Nucleus accumbens (tissue), 56 donors: ENCODE data around the gene SLAMF9.

Source experiments
- DNase-seq, 56 donors: peaks; one replicate each; lab custom pipeline; 2025; lab: John Stamatoyannopoulos, UW

The SLAMF9 gene

DNA sequence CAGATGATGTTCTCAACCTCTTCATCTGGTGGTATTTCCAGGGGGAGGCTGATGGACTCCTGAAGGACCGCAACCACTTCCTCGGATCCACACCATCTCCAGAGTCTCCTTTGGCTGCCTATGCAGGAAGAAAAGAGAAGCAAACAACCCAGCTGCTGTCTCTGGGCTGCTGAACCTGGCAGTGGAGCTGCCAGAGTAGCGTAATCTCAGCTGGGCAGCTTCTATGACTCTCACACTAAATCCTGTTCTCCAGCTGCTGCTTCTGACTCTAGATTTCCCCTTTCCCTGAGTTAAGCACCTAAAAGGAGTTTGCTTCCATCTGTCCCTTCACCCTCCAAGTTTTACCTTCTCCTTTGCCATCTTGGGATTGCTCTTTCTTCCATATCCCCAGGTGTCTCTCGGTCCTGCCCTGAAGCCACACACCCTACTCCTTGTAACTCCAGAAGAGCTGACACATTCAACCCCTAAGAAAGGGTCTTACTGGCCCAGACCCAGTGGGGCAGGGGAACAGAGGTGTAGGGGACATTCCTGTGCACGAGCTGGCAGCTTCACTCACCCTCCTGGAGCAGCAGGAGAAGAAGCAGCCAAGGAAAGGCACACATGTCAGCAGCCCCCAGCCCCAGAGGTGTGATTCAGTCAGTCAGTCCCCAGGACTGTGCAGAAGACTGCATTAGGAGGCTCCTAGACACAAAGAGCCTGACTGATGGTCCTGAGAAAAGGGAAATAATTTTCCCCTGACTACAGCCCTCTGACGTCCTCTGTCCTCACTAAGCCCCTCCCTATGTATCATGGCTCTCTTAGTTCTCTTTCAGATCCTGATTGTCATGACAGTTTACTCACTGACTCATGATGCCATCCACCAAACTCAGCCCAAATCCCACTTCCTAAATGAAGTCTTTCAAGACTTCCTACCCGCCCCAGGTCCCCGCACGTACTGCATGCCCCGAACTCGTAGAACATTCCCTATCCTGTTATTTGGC lies at the start of gene SLAMF9:
SLAMF9 (minus strand) TSS at position 702 of the 980 bp plus-strand sequence; CDS start at position 602, 100 bp downstream.
- no peak for DNase-seq

DNA sequence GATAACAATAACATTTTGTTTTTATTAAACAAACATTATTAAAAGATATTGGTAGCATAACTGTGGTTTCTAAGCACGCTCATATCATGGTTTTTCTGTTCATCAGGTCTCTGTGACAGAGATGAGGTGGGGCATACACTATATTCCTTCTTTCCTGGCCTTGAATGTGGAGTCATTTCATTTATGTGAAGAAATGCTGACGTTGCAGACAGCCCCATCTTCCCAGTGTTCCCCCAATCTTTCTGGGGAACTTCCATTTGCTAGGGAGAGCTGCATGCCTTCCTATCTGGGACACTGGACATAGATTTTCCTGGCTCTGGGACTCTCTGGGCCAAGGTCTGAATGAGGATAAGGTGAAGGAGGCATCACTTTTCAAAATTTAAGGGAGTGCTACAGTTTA lies 47.4 kb upstream of the SLAMF9 start:
- DNase-seq = no peak

DNA sequence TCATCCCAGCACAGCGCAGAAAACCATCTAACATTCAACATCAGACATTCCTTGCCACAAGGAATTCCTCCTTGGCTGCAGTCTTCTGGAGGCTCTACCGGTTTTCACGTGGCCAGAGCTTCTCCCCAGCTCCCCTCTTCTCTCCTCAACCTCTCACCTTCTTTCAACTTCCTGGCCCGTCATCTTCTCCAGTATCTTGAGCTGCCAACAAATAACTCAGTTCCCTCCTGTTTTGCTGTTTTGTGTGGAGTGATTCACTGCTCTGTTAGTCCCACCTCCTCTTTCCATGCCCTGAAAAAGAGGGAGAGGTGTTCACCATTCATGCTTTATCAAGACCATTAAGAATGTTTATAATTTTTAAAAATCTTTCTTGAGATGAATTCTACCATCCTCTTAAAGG lies 45.2 kb upstream of the SLAMF9 start:
- DNase-seq = no peak

DNA sequence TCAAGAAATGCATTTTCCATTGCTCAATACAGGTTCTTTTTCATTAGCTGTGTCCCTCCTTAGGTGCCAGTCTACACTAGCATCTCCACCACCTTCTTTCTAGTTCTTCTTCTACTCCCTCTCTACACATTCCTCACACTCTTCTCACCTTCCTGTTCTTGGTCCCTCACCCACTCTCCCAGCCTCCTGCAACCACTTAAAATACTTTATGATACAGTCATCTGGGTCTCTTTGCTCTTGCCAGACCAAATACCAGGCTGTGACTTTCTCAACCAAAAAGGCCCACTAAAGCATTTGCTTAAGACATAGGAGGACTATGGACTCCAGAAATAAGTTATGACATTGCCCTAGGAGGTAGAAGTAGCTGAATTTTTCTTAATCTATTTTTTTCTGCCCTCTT lies 42.6 kb upstream of the SLAMF9 start:
- DNase-seq = no peak

DNA sequence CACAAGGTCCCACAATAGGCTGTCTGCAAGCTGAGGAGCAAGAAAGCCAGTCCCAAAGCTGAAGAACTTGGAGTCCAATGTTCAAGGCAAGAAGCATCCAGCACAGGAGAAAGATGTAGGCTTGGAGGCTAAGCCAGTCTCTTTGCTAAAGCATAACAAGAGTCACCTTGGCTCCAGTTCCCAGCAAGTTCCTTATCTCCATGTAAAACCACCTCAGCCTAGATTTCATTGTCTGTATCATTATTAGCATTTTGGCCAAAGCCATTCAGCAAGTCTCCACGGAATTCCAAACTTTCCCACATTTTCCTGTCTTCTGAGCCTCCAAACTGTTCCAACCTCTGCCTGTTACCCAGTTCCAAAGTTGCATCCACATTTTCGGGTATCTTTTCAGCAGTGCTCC lies 40.9 kb upstream of the SLAMF9 start:
- DNase-seq = no peak

DNA sequence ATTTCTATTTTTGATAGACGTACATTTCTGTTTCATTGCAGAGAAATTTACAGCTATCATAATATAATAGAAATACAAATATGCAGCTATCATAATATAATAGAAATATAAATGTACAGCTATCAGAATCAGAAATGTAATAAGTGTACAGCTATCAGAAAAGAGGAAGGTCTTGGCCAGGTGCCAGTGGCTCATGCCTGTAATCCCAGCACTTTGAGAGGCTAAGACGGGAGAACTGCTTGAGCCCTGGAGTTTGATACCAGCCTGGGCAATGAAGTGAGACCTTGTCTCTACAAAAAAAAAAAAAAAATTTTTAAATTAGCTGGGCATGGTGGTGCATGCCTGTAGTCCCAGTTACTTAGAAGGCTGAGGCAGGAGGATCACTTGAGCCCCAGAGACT lies 39.9 kb upstream of the SLAMF9 start:
- DNase-seq = no peak

DNA sequence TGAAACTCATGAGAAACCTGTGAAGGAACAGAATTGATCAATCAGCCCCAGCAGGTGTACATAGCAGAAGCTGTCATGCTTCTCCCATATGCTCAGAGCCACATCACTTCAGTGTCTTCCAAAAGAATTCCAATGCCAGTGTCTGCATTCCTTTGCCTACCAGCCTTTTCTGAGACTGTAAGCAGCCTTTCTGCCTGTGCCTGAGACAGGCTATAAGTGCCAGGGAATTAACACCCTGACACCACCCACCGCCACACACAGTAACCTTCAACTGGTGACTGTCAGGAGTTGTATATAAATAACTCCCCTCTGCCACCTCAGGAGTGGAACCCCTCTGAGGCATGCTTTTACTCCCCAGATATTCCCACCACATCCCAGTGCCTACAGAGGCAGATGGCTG lies 38.1 kb upstream of the SLAMF9 start:
- no peak for DNase-seq

DNA sequence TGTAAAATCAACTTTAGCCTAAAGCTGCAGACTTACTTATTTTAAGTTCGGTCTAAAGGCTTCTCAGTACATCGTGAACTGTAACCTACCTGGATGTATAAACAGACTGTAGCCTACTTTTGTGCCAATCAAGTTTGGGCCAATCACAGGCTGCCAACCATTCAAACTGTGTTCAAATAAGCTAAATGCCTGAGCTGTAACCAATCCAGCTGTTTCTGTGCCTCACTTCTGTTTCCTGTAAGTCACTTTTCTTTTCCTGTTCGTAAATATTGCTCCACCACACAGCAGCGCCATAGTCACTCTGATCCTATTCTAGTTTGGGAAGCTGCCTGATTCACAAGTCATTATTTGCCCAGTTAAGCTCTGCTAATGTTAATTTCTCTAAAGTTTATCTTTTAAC lies 37.5 kb upstream of the SLAMF9 start:
- DNase-seq = no peak

DNA sequence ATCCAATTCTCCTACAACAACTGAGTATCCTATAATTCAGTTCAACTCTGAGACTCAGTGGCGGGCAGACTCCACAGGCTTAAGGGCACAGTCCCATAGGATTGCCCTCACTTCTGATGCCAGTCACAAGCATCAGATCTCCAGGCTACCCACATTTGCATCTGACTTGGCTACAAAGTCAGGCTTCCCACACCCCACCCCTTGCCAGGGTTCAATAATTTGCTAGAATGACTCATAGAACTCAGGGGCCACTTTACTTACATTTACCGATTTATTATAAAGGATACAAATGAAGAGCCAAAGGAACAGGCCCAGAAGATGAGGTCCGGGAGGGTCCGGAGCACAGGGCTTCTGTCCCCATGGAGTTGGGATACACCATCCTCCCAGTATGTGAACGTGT lies 36.0 kb upstream of the SLAMF9 start:
- DNase-seq = no peak

DNA sequence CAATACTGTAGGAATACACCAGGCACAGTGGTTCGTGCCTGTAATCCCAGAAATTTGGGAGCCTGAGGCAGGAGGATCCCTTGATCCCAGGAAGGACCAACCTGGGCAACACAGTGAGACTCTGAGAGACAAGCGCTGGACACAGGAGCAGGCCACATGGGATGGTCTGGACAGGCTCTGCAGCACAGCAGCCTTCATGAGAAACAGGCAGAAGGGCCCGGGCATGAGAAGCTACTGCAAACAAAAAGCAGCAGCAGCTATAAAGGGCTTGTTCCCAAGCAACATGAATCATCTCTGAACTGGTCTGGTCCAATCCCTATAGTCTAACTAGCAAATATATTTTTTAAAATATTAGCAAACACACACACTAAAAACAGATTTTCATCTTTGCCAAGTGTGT lies 35.5 kb upstream of the SLAMF9 start:
- no peak for DNase-seq

DNA sequence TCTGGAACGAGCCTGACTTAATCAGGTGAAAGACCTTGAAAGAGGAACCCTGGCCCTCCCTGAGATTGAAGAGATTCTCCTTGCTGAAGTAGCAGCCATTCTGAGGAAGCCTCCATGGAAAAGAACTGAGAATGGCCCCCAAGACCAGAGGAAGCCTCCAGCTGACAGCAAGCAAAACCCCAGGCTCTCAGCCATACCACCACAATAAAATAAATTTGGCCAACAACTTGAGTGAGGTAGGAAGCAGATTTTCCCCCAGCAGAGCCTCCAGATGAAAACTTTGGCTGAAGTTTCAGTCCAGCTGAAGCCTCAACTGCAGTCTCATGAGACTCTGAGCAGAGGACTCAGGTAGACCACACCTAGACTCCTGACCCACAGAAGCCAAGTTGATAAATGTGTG lies 34.0 kb upstream of the SLAMF9 start:
- no peak for DNase-seq

DNA sequence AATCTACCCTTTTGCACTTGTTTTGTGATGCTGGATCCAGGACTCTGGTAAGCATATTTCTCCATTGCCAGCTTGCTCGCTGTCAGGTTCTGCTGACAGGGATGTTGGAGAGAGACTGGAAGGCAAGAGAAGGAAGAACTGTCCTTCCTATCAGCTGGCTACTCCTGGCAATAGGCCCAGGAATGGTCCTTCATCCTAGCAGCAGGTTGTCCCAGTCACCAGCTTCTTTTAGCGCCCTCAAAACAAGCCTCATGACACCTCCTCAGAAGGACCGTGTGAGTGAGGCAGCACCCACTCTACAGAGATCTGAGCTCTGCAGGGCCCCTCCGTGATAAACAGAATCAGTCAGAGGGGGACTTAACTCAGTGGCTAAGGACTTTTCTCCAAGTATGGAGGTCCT lies 33.1 kb upstream of the SLAMF9 start:
- no peak for DNase-seq

DNA sequence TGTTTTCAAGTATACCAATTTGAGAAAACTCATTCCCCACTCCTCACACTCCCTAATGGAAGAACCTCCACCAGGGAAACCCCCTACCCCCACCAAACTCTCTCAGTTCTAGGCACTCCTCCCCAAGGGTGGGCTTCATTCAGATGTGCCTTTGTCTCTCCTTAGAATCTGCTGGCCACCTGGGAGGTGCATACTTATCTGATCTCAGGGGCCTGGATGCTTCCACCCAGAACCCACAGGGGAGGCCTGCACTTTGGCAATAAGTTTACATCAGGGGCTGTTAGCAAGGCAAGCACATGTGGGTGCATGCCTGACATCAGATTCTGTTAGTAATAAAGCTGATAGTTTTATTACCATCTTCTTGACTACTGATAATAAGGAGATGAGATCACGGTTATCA lies 32.5 kb upstream of the SLAMF9 start:
- DNase-seq = no peak

DNA sequence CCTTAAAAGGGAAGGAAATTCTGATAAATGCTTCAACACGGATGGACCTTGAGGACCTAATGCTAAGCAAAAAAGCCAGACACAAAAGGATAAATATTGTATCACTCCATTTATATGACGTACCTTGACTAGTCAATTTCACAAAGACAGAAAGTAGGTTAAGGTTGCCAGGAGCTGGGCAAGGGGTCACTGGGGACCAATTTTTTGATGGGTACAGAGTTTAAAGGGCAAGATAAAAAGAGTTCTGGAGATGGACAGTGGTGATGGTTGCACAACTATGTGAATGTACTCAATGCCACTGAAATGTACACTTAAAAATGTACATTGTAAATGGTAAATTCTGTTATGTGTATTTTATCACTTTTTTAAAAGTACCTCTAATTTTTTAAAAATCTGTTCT lies 32.1 kb upstream of the SLAMF9 start:
- no peak for DNase-seq

DNA sequence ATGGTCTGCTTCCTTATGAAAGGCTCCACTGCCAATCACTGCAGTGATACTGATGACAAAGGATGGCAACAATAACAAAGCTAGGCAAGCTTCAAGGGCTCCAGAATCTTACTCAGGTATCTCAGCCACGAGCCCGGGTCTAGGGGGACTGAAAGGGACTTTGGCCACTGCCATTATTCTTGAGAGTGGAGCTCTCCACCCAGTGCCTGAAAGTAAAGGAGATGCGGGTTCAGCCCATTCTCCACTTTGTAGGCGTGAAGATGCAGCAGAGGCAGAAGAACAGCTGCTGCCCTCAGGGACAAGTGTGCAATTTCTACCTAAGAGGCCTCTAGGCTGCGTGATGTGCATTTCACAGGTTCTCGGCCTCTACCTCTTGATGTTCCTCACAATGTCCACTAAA lies 31.4 kb upstream of the SLAMF9 start:
- DNase-seq = no peak

DNA sequence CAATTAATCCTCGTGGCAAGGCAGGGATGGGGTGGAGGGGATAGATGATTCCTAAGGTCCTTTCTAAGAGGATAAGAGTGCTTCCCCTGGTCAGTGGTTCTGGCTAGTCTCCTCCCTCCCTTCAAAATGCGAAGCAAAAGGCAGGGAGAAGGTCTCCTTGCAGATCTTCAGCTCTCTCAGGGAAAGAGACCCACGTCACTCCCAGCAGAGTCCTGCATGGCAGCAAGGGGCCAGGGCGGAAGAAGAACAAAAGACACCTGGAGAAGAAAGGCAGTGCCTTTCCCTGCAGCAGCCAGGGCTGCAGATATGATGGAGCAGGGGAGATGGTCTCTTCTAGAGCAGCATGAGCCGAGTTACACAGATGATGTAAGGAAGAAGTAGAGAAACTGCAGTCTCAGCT lies 29.6 kb upstream of the SLAMF9 start:
- no peak for DNase-seq

DNA sequence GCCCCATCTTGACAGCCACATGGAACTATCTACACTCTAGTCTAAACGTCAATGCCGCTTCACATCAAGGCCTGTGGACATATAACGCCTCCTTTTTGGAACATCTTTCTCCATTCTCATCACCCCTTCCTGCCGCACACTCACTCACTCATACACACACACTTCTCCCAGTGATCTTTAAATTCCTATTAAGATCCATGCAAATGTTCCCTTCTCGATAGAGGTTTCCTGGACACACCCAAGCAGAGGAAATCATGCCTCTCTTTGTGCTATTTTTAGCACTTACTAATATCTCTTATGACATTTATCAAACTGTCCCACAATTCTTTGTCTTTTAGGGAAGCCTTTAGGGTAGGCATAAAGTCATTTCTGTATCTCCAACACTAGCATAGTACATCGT lies 28.2 kb upstream of the SLAMF9 start:
- no peak for DNase-seq

DNA sequence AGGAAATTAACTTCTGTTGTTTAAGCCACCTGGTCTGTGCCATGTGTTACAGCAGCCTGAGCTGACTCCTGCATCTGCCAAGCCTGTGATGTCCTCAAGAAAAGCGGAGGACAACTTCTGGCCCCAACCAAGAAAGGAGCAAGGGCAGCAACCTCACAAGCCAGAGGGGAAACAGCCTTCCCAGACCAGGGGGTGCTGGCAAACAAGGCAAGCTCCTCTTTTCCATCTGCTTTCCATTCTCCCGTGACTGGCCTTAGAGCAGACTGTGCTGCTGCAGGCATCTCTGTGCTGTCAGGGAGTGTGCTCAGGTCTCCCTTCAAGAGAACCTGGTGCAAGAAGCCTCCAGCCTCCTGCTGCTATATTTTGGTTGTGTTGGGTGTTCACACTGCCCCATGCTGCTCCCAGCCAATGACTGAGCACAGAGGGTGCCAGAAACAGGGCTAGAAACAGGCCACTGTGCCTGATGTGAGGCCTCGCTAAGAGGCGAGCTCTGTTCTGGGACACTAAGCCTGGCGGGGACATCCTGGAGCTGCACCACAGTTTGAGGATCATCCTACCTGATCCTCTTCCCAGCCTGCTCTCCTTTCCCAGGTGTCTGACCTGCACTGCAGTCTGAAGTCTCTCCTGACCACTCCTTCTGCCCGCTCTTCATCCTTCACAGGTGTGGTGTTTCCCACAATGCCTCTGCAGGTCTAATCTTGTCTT lies 27.5 kb upstream of the SLAMF9 start:
- DNase-seq = no peak

DNA sequence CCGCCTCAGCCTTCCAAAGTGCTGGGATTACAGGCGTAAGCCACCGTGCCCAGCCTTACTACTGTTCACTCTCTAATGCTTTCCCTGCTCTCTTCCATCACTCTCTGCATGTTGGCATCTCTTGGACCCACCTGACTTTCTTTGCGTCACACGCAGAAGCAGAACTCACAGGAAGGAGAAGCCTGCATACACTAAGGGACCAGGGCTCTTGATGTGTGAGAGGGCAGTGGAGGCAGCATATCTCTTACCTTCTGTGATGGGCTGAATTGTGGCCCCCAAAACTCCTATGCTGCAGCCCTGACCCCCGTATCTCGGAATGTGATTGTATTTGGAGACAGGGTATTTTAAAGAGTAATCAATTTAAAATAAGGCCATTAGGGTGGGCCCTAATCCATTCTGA lies 26.7 kb upstream of the SLAMF9 start:
- DNase-seq = no peak

DNA sequence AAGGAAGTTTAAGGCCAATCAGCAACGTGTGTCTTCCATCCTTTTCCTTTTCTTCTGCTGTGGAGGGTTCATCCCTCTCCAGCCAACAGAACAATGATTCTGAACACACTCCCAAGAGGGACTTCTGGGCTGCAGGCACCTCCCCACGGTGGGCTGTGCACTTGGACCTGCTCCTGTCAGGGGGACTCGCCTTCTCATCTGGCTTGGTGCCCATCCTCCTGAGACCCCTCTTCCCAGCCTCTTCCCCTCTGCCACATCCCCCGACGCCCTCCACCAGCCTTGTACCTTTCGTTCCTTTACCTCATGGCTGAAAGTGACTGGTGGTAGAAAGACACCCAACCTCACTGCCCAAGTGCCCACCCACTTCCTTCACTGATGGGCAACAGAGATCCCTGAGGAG lies 26.0 kb upstream of the SLAMF9 start:
- no peak for DNase-seq

DNA sequence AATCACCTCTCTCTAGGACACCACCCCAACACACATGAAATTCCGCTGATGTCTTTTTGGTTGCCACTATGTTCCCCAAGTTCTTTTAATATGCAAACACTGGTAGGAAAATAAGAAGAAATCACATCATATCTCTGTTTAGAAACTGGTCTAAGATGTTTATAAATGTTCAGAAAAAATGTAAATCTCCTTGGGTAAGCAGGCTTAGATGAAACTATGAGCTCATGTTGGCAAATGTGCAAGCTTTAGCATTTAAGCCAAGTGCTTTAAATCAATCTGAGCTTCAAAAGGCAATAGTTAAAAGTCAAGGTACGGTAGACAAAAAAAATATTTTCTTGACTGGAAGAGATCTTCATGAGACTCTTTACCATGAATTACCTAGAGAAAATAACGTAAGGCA lies 25.2 kb upstream of the SLAMF9 start:
- DNase-seq = no peak

DNA sequence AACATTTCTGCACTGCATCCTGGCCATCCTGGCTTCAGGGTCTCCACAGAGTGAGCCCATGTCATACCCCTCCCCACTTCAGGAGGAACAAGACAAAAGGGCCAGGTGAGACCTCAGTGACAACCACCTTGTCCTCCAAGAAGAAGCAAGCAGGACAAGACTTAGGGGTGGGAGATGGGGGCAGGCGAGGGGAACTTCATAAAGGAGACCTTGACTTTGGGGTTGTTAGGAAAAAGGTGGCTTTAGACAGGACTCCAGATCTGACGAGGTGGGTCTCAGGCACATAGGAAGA lies 24.0 kb upstream of the SLAMF9 start:
- no peak for DNase-seq
